WTC11 (cell line): Measurements from ENCODE around the gene MARVELD1. TPM values are rescaled to one million over a fixed set of nuclear protein-coding genes. Genes with fewer than 3 reads are reported as not detected.

Source experiments
- ATAC-seq: fragments of 200-7000 bp; cut with Tn5 transposase; 2 replicates; pipeline ENCODE4 v1.10.0; 2021; ENCODE audit warnings: mild to moderate bottlenecking, moderate library complexity
- CTCF ChIA-PET: fragments of 300-600 bp; sonication (Branson Sonifier 250); formaldehyde crosslinking; loops from one replicate; lab custom pipeline; 2021; ENCODE audit warnings: antibody characterized with exemption; lab: Charles Lee
- POLR2A ChIA-PET: fragments of 350-600 bp; sonication (Branson Sonifier 250); formaldehyde crosslinking; loops from one replicate; lab custom pipeline; 2021; ENCODE audit warnings: antibody characterized with exemption; lab: Charles Lee
- DNase-seq: peaks from one replicate; pipeline ENCODE4 v3.0.0; 2021; ENCODE audit warnings: low spot score
- H3K27ac Mint-ChIP-seq: 2 replicates; pipeline ENCODE4 v1.8.0; 2021; ENCODE audit warnings: mixed read lengths
- H3K27me3 Mint-ChIP-seq: 2 replicates; pipeline ENCODE4 v1.8.0; 2021; ENCODE audit warnings: low read depth, mild to moderate bottlenecking, moderate library complexity, mixed read lengths
- H3K36me3 Mint-ChIP-seq: 2 replicates; pipeline ENCODE4 v1.8.0; 2021; ENCODE audit warnings: mixed read lengths
- H3K4me1 Mint-ChIP-seq: 2 replicates; pipeline ENCODE4 v1.8.0; 2022; ENCODE audit warnings: mixed read lengths
- H3K4me3 Mint-ChIP-seq: 2 replicates; pipeline ENCODE4 v1.8.0; 2021; ENCODE audit warnings: mild to moderate bottlenecking, moderate library complexity, mixed read lengths
- H3K9me3 Mint-ChIP-seq: 2 replicates; pipeline ENCODE4 v1.8.0; 2021; ENCODE audit warnings: mixed read lengths
- AFF4 ChIP-seq: sonication (generic); formaldehyde crosslinking; IDR thresholded peaks from 2 replicates; pipeline ENCODE4 v1.8.1; 2023; ENCODE audit warnings: mild to moderate bottlenecking, missing genetic modification reagents, borderline replicate concordance
- CDX4 ChIP-seq: fragments of 250-450 bp; sonication (Bioruptor Pico); IDR thresholded peaks from 2 replicates; pipeline ENCODE4 v1.9.0; 2021; ENCODE audit warnings: moderate library complexity, mild to moderate bottlenecking, inconsistent platforms, borderline replicate concordance
- ETV6 ChIP-seq: sonication (generic); formaldehyde crosslinking; IDR thresholded peaks from 2 replicates; pipeline ENCODE4 v1.8.1; 2022; ENCODE audit warnings: mild to moderate bottlenecking, missing genetic modification reagents
- FOXP4 ChIP-seq: sonication (generic); formaldehyde crosslinking; IDR thresholded peaks from 2 replicates; pipeline ENCODE4 v1.8.0; 2022; ENCODE audit warnings: mild to moderate bottlenecking, missing genetic modification reagents
- IRF2 ChIP-seq: sonication (generic); formaldehyde crosslinking; IDR thresholded peaks from 2 replicates; pipeline ENCODE4 v1.8.0; 2022; ENCODE audit warnings: low read depth, missing genetic modification reagents, borderline replicate concordance
- KAT7 ChIP-seq: sonication (generic); formaldehyde crosslinking; IDR thresholded peaks from 2 replicates; pipeline ENCODE4 v1.8.1; 2023; ENCODE audit warnings: missing genetic modification reagents, mild to moderate bottlenecking, borderline replicate concordance
- MAX ChIP-seq: sonication (generic); formaldehyde crosslinking; IDR thresholded peaks from 2 replicates; pipeline ENCODE4 v1.8.0; 2022; ENCODE audit warnings: mild to moderate bottlenecking, missing genetic modification reagents
- MLX ChIP-seq: sonication (generic); formaldehyde crosslinking; IDR thresholded peaks from 2 replicates; pipeline ENCODE4 v1.8.1; 2023; ENCODE audit warnings: mild to moderate bottlenecking, missing genetic modification reagents, moderate library complexity
- MYBL2 ChIP-seq: sonication (generic); formaldehyde crosslinking; IDR thresholded peaks from 2 replicates; pipeline ENCODE4 v1.8.1; 2023; ENCODE audit warnings: mild to moderate bottlenecking, moderate library complexity, missing genetic modification reagents
- SP1 ChIP-seq: sonication (generic); formaldehyde crosslinking; conservative IDR thresholded peaks from 2 replicates; pipeline ENCODE4 v1.8.1; 2022; ENCODE audit warnings: missing genetic modification reagents
- STAT6 ChIP-seq: sonication (generic); formaldehyde crosslinking; conservative IDR thresholded peaks from 2 replicates; pipeline ENCODE4 v1.8.1; 2023; ENCODE audit warnings: mild to moderate bottlenecking, low read depth, missing genetic modification reagents, moderate library complexity
- TEAD1 ChIP-seq: sonication (generic); formaldehyde crosslinking; IDR thresholded peaks from 2 replicates; pipeline ENCODE4 v1.8.0; 2022; ENCODE audit warnings: mild to moderate bottlenecking, missing genetic modification reagents
- USF1 ChIP-seq: sonication (generic); formaldehyde crosslinking; IDR thresholded peaks from 2 replicates; pipeline ENCODE4 v1.8.0; 2022; ENCODE audit warnings: mild to moderate bottlenecking, missing genetic modification reagents
- ZBTB21 ChIP-seq: sonication (generic); formaldehyde crosslinking; IDR thresholded peaks from 2 replicates; pipeline ENCODE4 v1.8.1; 2023; ENCODE audit warnings: mild to moderate bottlenecking, missing genetic modification reagents, borderline replicate concordance
- ZMAT4 ChIP-seq: fragments of 250-450 bp; sonication (Bioruptor Pico); IDR thresholded peaks from 2 replicates; pipeline ENCODE4 v1.9.0; 2021; ENCODE audit warnings: mild to moderate bottlenecking
- ZNF232 ChIP-seq: sonication (generic); formaldehyde crosslinking; IDR thresholded peaks from 2 replicates; pipeline ENCODE4 v1.8.0; 2022; ENCODE audit warnings: mild to moderate bottlenecking, missing genetic modification reagents
- ZNF317 ChIP-seq: sonication (generic); formaldehyde crosslinking; IDR thresholded peaks from 2 replicates; pipeline ENCODE4 v1.8.1; 2023; ENCODE audit warnings: low read depth, mild to moderate bottlenecking, moderate library complexity, missing genetic modification reagents, borderline replicate concordance
- ZNF416 ChIP-seq: fragments of 250-450 bp; sonication (Bioruptor Pico); IDR thresholded peaks from 2 replicates; pipeline ENCODE4 v1.9.0; 2021; ENCODE audit warnings: mild to moderate bottlenecking, inconsistent platforms
- ZNF423 ChIP-seq: fragments of 250-450 bp; sonication (Bioruptor Pico); IDR thresholded peaks from 2 replicates; pipeline ENCODE4 v2.1.2; 2022; ENCODE audit warnings: mild to moderate bottlenecking, moderate library complexity
- total RNA-seq: library from RNA; stranded (reverse); gene quantifications from 3 replicates; pipeline ENCODE4 v1.2.3, GENCODE V29; 2021

The MARVELD1 gene
- total RNA-seq, 1 experiment from 2014 or later = 37.7 TPM

GRCh38 chr10:97752956-97753355 is 39.4 kb downstream of the MARVELD1 start (continued):
- no peak for TF ChIP-seq MYBL2 (CRISPR knock-in tag)

GRCh38 chr10:97754726-97755125 is 41.2 kb downstream of the MARVELD1 start:
- Mint-ChIP-seq H3K36me3 (peaks cover 49% of the 10 kb centered on the region), H3K27ac (no peak overlapping the region), H3K9me3 (no peaks in the 10 kb centered on the region), H3K4me3 (no peak overlapping the region), H3K4me1 (no peaks in the 10 kb centered on the region)
- POLR2A ChIA-PET = no interaction called here
- ATAC-seq = no peak
- DNase-seq = no peak
- CTCF ChIA-PET = interaction anchor here (0.7 kb wide), 1 partner anchor 114 kb away, joined by 3 read pairs; no protein-coding TSS in a partner anchor
- no peak for TF ChIP-seq ZNF317 (CRISPR knock-in tag)
- TF ChIP-seq ZMAT4 (CRISPR knock-in tag) = no peak
- no peak for TF ChIP-seq FOXP4 (CRISPR knock-in tag)
- TF ChIP-seq MAX (CRISPR knock-in tag) = no peak
- TF ChIP-seq CDX4 (CRISPR knock-in tag) = no peak
- TF ChIP-seq, all 79 proteins: peak for 0
- H3K27me3 Mint-ChIP-seq = no peaks in the 10 kb centered on the region

GRCh38 chr10:97755718-97756117 is 42.2 kb downstream of the MARVELD1 start:
- Mint-ChIP-seq H3K27me3 (no peaks in the 10 kb centered on the region), H3K4me3 (no peak overlapping the region), H3K4me1 (no peaks in the 10 kb centered on the region), H3K9me3 (no peaks in the 10 kb centered on the region), H3K27ac (no peak overlapping the region), H3K36me3 (peaks cover 44% of the 10 kb centered on the region)
- CTCF ChIA-PET = interaction anchor here (1.9 kb wide), 1 partner anchor 36 kb away, joined by 5 read pairs; no protein-coding TSS in a partner anchor
- POLR2A ChIA-PET = no interaction called here
- no peak for DNase-seq
- ATAC-seq = no peak
- TF ChIP-seq AFF4 (no peak), ZNF232 (CRISPR knock-in tag) (no peak), USF1 (CRISPR knock-in tag) (no peak), STAT6 (CRISPR knock-in tag) (no peak), KAT7 (CRISPR knock-in tag) (no peak), ZBTB21 (CRISPR knock-in tag) (no peak), IRF2 (no peak), TEAD1 (CRISPR knock-in tag) (no peak), SP1 (no peak), ZNF416 (CRISPR knock-in tag) (no peak), ETV6 (CRISPR knock-in tag) (no peak), ZNF423 (CRISPR knock-in tag) (no peak), MLX (CRISPR knock-in tag) (no peak)
